Colonic mucosa (tissue), 4 donors: ENCODE results near the gene GRIA1. TPM values are rescaled to one million over a fixed set of nuclear protein-coding genes. Genes with fewer than 3 reads are reported as not detected.
"Not testable (repeated sequence)": the region's sequence is repeated elsewhere in the genome, so short reads cannot be mapped to it uniquely, and the experiment has no call there.

Source experiments
- DNase-seq: peaks from one replicate; pipeline ENCODE4 v3.0.0-alpha.2; 2020
- H3K27ac ChIP-seq: fragments of 200-600 bp; one replicate; pipeline ENCODE4 v1.8.0; 2021
- H3K27me3 ChIP-seq: fragments of 200-600 bp; one replicate; pipeline ENCODE4 v1.8.0; 2021
- H3K36me3 ChIP-seq: fragments of 200-600 bp; one replicate; pipeline ENCODE4 v1.8.0; 2021
- H3K4me1 ChIP-seq: fragments of 200-600 bp; one replicate; pipeline ENCODE4 v1.8.0; 2021; ENCODE audit warnings: mild to moderate bottlenecking
- H3K4me3 ChIP-seq: fragments of 200-600 bp; one replicate; pipeline ENCODE4 v1.8.0; 2021
- H3K9ac ChIP-seq, 2 donors: one replicate each; pipeline ENCODE4 v1.7.0; 2013; ENCODE audit warnings: control low read depth in 2 of 2, low read depth in 2 of 2, low read length in 2 of 2
- H3K9me3 ChIP-seq: fragments of 200-600 bp; one replicate; pipeline ENCODE4 v1.8.0; 2021
- intact Hi-C: fragments of 100-400 bp; cut with DNase I; formaldehyde crosslinking; loops from one replicate; pipeline ENCODE4 v1.14.1; 2022
- total RNA-seq, 2 donors: library from RNA; stranded (reverse); fragmentation: NEBNext Ultra II Directional in 1 of 2; extraction: Animal tissue kit (Norgen Biotek cat#: 25700) in 1 of 2; gene quantifications; one replicate each; pipeline ENCODE4 v1.2.1, GENCODE V29; 2021
- TF ChIP-seq, protein P1 (sequence below): fragments of 200-600 bp; IDR thresholded peaks from one replicate; pipeline ENCODE4 v1.8.0; 2022; ENCODE audit warnings: antibody characterized with exemption, mild to moderate bottlenecking
- donor health status: healthy.
- donor health status: DM: no; HTN: no; CAD: no.
- donor health status: DM: no; HTN: no; CAD: no.

Gene GRIA1
- total RNA-seq, 2 donors from 2014 or later, result 0.48 TPM; not detected in 1

DNA sequence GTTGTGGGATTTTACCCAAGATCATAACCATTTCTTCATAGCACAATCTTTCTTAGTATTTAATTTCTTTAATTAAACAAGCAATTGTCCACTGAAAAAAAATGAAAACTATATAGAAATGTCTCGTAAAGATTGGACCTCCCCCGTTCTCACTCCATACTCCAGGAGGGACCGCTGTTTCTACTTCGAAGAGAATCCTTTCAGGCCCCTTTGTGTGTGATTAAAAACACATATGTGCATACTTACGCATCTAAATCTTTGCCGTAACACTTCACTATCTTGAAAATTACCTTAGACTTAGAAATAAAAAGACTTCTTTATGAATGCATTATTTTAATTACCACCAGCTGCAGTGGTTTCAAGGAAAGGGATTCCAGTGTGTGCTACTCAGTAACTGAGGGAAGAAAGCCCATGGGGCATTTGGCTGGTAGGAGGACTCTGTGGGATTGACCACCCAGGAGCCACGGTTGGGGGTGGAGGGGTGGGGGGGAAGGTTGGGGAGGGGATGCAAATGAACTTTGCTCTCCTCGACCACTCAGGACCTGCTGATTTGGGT, 339.1 kb downstream of the GRIA1 start:
- H3K9me3 ChIP-seq, result no peaks in the 10 kb centered on the region
- TF ChIP-seq, protein P1, sequence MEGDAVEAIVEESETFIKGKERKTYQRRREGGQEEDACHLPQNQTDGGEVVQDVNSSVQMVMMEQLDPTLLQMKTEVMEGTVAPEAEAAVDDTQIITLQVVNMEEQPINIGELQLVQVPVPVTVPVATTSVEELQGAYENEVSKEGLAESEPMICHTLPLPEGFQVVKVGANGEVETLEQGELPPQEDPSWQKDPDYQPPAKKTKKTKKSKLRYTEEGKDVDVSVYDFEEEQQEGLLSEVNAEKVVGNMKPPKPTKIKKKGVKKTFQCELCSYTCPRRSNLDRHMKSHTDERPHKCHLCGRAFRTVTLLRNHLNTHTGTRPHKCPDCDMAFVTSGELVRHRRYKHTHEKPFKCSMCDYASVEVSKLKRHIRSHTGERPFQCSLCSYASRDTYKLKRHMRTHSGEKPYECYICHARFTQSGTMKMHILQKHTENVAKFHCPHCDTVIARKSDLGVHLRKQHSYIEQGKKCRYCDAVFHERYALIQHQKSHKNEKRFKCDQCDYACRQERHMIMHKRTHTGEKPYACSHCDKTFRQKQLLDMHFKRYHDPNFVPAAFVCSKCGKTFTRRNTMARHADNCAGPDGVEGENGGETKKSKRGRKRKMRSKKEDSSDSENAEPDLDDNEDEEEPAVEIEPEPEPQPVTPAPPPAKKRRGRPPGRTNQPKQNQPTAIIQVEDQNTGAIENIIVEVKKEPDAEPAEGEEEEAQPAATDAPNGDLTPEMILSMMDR, result no peak
- no peaks in the 10 kb centered on the region for H3K4me1 ChIP-seq
- no peak for DNase-seq
- H3K27ac ChIP-seq, result no peak overlapping the region
- intact Hi-C loops, result no loop called here
- no peaks in the 10 kb centered on the region for H3K36me3 ChIP-seq
- H3K9ac ChIP-seq, result no peak overlapping the region
- no peak overlapping the region for H3K4me3 ChIP-seq
- H3K27me3 ChIP-seq, result no peaks in the 10 kb centered on the region

DNA sequence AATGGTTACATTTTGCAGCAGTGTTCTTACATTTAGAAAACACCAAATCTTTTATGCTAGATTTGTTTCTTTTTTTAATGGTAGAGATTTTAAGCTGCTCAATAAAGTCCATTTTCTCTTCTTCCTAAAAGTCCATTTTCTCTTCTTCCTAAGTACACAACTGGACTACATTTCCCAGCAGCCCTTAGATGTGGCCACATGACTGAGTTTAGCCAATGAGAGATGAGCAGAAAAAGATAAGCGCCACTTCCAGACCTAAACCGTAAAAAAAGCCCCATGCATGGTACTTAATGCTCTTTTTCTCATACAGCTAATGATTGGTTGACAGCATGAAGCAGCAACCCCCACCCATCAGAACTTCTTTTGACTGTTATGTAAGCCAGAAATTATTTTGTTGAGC, 341.5 kb downstream of the GRIA1 start:
- no peak overlapping the region for H3K9ac ChIP-seq
- no peak for DNase-seq
- no peaks in the 10 kb centered on the region for H3K4me1 ChIP-seq
- intact Hi-C loops, result no loop called here
- no peak overlapping the region for H3K4me3 ChIP-seq
- no peaks in the 10 kb centered on the region for H3K9me3 ChIP-seq
- no peak overlapping the region for H3K27ac ChIP-seq
- TF ChIP-seq, protein P1, result no peak
- no peaks in the 10 kb centered on the region for H3K36me3 ChIP-seq
- no peaks in the 10 kb centered on the region for H3K27me3 ChIP-seq

DNA sequence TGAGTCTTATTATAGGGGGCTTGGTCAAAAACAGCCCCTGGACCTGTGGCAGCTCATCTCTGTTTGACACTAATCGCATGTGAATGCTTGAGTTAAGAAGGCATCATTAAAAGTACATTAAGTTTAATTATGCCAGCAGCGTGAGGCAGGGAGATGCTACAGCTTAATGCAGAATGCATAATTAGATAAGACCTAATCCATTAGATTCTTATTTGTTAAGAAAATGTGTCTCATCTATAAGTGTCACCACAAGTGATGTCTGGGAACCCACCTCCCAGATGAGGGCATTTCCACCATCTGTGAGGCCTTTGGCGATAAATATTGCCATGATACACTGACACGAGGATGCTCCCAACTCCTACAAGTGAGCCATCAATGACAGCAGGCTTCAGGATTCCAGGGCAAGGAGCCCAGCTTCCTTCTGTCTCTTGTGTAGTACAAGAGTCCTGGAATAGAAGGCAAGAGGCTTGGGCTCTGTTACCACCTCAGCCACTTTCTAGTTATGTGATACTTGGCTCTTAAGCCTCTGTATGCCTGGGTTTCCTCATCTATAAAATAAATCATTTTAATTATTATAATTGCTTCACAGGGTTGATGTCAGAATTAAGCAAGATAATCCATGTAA, 345.5 kb downstream of the GRIA1 start:
- no peak for DNase-seq
- no peak overlapping the region for H3K4me3 ChIP-seq
- no peaks in the 10 kb centered on the region for H3K27me3 ChIP-seq
- H3K36me3 ChIP-seq, result no peaks in the 10 kb centered on the region
- H3K9me3 ChIP-seq, result no peaks in the 10 kb centered on the region
- intact Hi-C loops, result no loop called here
- no peak overlapping the region for H3K9ac ChIP-seq
- H3K27ac ChIP-seq, result no peak overlapping the region
- TF ChIP-seq, protein P1, result no peak
- H3K4me1 ChIP-seq, result no peaks in the 10 kb centered on the region

DNA sequence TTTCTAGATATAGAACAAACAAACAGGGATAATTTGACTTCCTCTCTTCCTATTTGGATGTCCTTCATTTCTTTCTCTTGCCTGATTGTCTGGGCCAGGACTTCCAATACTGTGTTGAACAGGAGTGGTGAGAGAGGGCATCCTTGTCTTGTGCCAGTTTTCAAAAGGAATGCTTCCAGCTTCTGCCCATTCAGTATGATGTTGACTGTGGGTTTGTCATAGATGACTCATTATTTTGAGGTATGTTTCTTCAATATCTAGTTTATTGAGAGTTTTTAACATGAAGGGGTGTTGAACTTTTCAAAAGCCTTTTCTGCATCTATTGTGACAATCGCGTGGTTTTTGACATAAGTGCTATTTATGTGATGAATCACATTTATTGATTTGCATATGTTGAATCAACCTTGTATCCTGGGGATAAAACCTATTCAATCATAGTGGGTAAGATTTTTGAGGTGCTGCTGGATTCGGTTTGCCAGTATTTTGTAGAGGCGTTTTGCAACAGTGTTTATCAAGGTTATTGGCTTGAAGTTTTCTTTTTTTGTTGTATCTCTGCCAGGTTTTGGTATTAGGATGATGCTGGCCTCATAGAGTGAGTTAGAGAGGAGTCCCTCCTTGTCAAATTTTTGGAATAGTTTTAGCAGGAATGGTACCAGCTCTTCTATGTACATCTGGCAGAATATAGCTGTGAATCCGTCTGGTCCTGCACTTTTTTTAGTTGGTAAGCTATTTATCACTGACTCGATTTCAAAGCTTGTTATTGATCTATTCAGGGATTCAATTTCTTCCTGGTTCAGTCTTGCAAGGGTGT, 359.0 kb downstream of the GRIA1 start:
- H3K4me3 ChIP-seq, H3K4me1 ChIP-seq, H3K36me3 ChIP-seq, DNase-seq, H3K9ac ChIP-seq, intact Hi-C loops, H3K27ac ChIP-seq, H3K27me3 ChIP-seq, H3K9me3 ChIP-seq: not testable (repeated sequence)

DNA sequence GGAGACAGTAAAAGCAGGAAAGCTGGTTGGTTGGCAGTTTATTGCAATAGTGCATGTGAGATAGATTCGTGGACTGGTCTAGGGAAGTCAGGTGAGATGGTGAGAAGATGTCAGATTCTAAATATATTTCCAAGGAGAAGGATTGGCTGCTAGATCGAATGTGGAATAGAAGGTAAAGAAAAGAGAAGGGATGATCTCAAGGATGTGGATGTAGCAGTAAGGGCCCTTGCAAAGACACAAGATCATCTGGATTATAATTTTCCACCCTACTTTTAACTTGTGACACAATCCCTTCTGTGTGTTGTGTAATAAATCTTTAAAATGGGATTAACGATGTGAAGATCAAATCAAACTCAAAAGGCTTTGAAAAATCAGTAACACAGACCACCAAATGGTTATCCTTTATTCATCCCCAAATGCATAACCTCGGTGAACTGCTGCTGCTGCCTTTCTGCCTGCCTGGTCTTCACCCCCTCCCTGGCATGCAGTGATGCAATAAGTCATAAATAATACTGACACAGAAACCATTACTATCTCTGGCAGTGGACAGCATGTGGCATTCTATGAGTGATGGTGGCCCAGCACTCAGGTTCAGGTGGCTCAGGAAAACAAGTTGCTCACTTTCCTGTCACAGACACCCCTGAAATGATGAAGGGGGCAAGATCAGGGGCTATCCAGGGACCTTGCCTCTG, 369.9 kb downstream of the GRIA1 start:
- TF ChIP-seq, protein P1, result no peak
- H3K27me3 ChIP-seq, result no peaks in the 10 kb centered on the region
- intact Hi-C loops, result no loop called here
- H3K9me3 ChIP-seq, result no peaks in the 10 kb centered on the region
- no peak overlapping the region for H3K9ac ChIP-seq
- no peak for DNase-seq
- H3K4me3 ChIP-seq, result no peak overlapping the region
- H3K27ac ChIP-seq, result no peak overlapping the region
- H3K4me1 ChIP-seq, result no peaks in the 10 kb centered on the region
- no peaks in the 10 kb centered on the region for H3K36me3 ChIP-seq

DNA sequence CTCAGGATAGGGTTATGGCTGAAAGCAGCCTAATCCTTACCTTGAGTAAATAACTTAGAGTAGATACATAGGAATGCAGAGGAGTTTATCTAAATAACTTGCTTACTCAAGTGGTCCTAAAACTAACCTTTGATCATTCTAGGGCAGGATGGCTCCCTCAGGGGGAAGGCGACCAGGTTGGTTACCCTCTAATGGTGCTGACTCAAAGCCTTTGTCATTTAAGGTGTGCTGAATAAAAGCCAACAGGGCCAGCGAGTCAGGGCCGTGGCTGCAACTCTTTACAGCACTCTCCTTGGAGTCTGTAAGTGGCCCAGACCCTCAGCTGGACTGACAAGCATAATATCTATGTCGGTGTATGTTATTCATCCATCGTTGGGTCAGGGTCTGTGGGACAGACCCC, 372.4 kb downstream of the GRIA1 start:
- H3K27ac ChIP-seq, H3K4me1 ChIP-seq, H3K36me3 ChIP-seq, H3K9me3 ChIP-seq, H3K27me3 ChIP-seq, DNase-seq, intact Hi-C loops, H3K9ac ChIP-seq, H3K4me3 ChIP-seq: not testable (repeated sequence)
